ENCODE data around the gene CEPT1.

Gene CEPT1

DNA sequence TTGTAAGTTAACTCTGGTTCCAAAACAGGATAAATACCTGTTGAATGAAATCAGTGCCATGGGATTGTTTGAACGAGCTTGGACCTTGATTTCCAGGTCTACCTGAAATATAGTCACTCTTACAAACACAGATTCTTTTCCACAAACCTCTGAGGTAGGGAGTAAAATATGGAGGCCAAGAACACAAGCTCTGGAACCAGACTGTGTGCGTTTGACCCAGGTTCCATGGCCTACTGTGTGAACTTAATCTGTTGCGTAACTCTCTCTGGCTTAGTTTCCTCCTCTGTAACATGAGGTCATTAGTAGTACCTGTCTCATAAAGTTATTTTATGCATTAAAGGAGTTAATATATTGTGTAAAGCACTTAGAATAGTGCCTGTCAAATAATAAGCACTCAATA is 35.3 kb downstream of the CEPT1 start:
- no peak for DNase-seq (ENCODE audit: low spot score)
- in situ Hi-C loops (cut with MboI; ENCODE audit: low pct_unique_long_range_greater_than_20kb, low sequenced_read_pairs, unreplicated experiment), result no loop called here
- TF ChIP-seq, protein P1, sequence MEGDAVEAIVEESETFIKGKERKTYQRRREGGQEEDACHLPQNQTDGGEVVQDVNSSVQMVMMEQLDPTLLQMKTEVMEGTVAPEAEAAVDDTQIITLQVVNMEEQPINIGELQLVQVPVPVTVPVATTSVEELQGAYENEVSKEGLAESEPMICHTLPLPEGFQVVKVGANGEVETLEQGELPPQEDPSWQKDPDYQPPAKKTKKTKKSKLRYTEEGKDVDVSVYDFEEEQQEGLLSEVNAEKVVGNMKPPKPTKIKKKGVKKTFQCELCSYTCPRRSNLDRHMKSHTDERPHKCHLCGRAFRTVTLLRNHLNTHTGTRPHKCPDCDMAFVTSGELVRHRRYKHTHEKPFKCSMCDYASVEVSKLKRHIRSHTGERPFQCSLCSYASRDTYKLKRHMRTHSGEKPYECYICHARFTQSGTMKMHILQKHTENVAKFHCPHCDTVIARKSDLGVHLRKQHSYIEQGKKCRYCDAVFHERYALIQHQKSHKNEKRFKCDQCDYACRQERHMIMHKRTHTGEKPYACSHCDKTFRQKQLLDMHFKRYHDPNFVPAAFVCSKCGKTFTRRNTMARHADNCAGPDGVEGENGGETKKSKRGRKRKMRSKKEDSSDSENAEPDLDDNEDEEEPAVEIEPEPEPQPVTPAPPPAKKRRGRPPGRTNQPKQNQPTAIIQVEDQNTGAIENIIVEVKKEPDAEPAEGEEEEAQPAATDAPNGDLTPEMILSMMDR (IDR thresholded peaks at IDR 0.05; ENCODE audit: extremely low read depth, insufficient read depth, missing control alignments), result no peak

- in situ Hi-C loops (cut with MboI; ENCODE audit: low pct_unique_long_range_greater_than_20kb, low sequenced_read_pairs, unreplicated experiment), result no loop called here
- no peak for DNase-seq (ENCODE audit: low spot score)
- TF ChIP-seq, protein P1 (IDR thresholded peaks at IDR 0.05; ENCODE audit: extremely low read depth, insufficient read depth, missing control alignments), result no peak
Observed at GRCh38 chr1:111176678-111177077, 36.7 kb downstream of the CEPT1 start.

DNA sequence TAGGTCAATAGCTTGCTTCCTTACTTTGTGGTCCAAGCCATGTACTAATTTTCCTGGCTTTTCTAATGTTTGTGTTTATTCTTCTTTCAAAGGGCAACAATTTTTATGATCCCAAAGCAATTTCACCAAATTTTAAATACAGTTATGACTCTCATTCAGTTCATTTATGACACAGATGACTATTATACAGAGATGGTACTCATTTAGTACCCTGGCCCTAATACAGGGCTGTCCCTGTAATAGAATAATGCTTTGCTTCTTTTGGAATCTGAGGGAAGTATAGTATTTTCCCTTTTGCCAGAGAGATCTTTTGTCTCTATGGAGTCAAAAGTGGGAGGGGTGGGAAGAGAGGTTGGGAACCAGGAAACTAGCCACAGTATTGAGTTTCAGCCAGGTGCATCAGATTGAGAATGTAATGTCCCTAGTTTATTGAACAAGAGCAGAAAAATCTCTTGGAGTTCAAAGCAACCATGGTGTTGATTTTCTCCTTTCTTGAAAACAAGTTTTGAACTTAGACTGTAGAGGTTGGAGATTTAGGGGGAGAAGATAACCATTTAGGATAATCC is 40.0 kb downstream of the CEPT1 start:
- DNase-seq (ENCODE audit: low spot score), result no peak
- in situ Hi-C loops (cut with MboI; ENCODE audit: low pct_unique_long_range_greater_than_20kb, low sequenced_read_pairs, unreplicated experiment), result no loop called here
- TF ChIP-seq, protein P1 (IDR thresholded peaks at IDR 0.05; ENCODE audit: extremely low read depth, insufficient read depth, missing control alignments), result no peak

- in situ Hi-C loops (cut with MboI; ENCODE audit: low pct_unique_long_range_greater_than_20kb, low sequenced_read_pairs, unreplicated experiment), result no loop called here
- no peak for DNase-seq (ENCODE audit: low spot score)
- TF ChIP-seq, protein P1 (IDR thresholded peaks at IDR 0.05; ENCODE audit: extremely low read depth, insufficient read depth, missing control alignments), result no peak
Observed at GRCh38 chr1:111182052-111182451, 42.0 kb downstream of the CEPT1 start.

- in situ Hi-C loops (cut with MboI; ENCODE audit: low pct_unique_long_range_greater_than_20kb, low sequenced_read_pairs, unreplicated experiment), result no loop called here
- TF ChIP-seq, protein P1 (IDR thresholded peaks at IDR 0.05; ENCODE audit: extremely low read depth, insufficient read depth, missing control alignments), result no peak
- no peak for DNase-seq (ENCODE audit: low spot score)
Observed at GRCh38 chr1:111183308-111184069, 43.5 kb downstream of the CEPT1 start.

- in situ Hi-C loops (cut with MboI; ENCODE audit: low pct_unique_long_range_greater_than_20kb, low sequenced_read_pairs, unreplicated experiment), result no loop called here
- TF ChIP-seq, protein P1 (IDR thresholded peaks at IDR 0.05; ENCODE audit: extremely low read depth, insufficient read depth, missing control alignments), result no peak
- DNase-seq (ENCODE audit: low spot score), result no peak
Observed at GRCh38 chr1:111184663-111185062, 44.6 kb downstream of the CEPT1 start.

Measured in GM13977 (cell line).